GM21619 (cell line): Measurements from ENCODE around the gene TAC4.

Experiments
- ATAC-seq: cut with Tn5 transposase; IDR thresholded peaks from one replicate; pipeline ENCODE4 v1.9.1; 2021; ENCODE audit not compliant: unreplicated experiment

Gene TAC4

GRCh38 chr17:49848019-49848473 lies at the start of gene TAC4:
TAC4 (minus strand) TSS chr17:49848069; CDS start chr17:49848017, 52 bp downstream.
- no peak for ATAC-seq

GRCh38 chr17:49896860-49897259 lies 49.0 kb upstream of the TAC4 start:
- no peak for ATAC-seq

- no peak for ATAC-seq
These were observed 48.4 kb upstream of the TAC4 start for GRCh38 chr17:49896222-49896621.

- no peak for ATAC-seq
These were observed 47.9 kb upstream of the TAC4 start for GRCh38 chr17:49895812-49896211.

- ATAC-seq = no peak
These were observed 46.9 kb upstream of the TAC4 start for GRCh38 chr17:49894761-49895160.

GRCh38 chr17:49891694-49892389 lies 44.0 kb upstream of the TAC4 start:
- ATAC-seq = no peak

GRCh38 chr17:49891271-49891670 lies 43.4 kb upstream of the TAC4 start:
- no peak for ATAC-seq

GRCh38 chr17:49890852-49891251 lies 43.0 kb upstream of the TAC4 start:
- no peak for ATAC-seq

GRCh38 chr17:49890077-49890821 lies 42.4 kb upstream of the TAC4 start:
- ATAC-seq = no peak

- no peak for ATAC-seq
These were observed 41.6 kb upstream of the TAC4 start for GRCh38 chr17:49889500-49889899.

- no peak for ATAC-seq
These were observed 40.0 kb upstream of the TAC4 start for GRCh38 chr17:49887744-49888360.

GRCh38 chr17:49887086-49887743 lies 39.3 kb upstream of the TAC4 start:
- no peak for ATAC-seq

GRCh38 chr17:49886036-49886435 lies 38.2 kb upstream of the TAC4 start:
- no peak for ATAC-seq

- no peak for ATAC-seq
These were observed 34.6 kb upstream of the TAC4 start for GRCh38 chr17:49882434-49882833.

GRCh38 chr17:49881054-49881402 lies 33.2 kb upstream of the TAC4 start:
- no peak for ATAC-seq

- peak; percentile 62 for ATAC-seq
These were observed 32.6 kb upstream of the TAC4 start for GRCh38 chr17:49880291-49881053.

GRCh38 chr17:49878931-49879904 lies 31.3 kb upstream of the TAC4 start:
- ATAC-seq = no peak

- ATAC-seq = no peak
These were observed 27.8 kb upstream of the TAC4 start for GRCh38 chr17:49875685-49876084.

- no peak for ATAC-seq
These were observed 27.0 kb upstream of the TAC4 start for GRCh38 chr17:49874911-49875310.

GRCh38 chr17:49873926-49874325 lies 26.1 kb upstream of the TAC4 start:
- ATAC-seq = no peak
